Endothelial cell of umbilical vein (primary cell): Measurements from ENCODE around the gene DNAJC7.

ENCODE experiments used
- EZH2 ChIP-seq: IDR thresholded peaks from 2 replicates; pipeline ENCODE4 v1.6.1; 2012; ENCODE audit warnings: borderline replicate concordance, low read depth, mild to moderate bottlenecking, moderate library complexity, low read length, inconsistent platforms; ENCODE audit not compliant: severe bottlenecking
- FOS ChIP-seq: IDR thresholded peaks from 2 replicates; pipeline ENCODE4 v1.6.1; 2011; ENCODE audit warnings: mild to moderate bottlenecking, low read length, moderate library complexity, borderline replicate concordance; ENCODE audit not compliant: insufficient read depth
- GATA2 ChIP-seq: IDR thresholded peaks from 2 replicates; pipeline ENCODE4 v1.7.0; 2011; ENCODE audit warnings: low read depth, mild to moderate bottlenecking, moderate library complexity, mixed read lengths, low read length; ENCODE audit not compliant: insufficient read length, insufficient read depth
- JUN ChIP-seq: IDR thresholded peaks from 2 replicates; pipeline ENCODE4 v1.6.1; 2011; ENCODE audit warnings: borderline replicate concordance, low read depth; ENCODE audit not compliant: insufficient read length, insufficient read depth
- MYC ChIP-seq: IDR thresholded peaks from one replicate; pipeline ENCODE4 v1.6.1; 2011; ENCODE audit warnings: mild to moderate bottlenecking, low read depth, low read length
- POLR2A ChIP-seq: IDR thresholded peaks from 2 replicates; pipeline ENCODE4 v1.6.1; 2012; ENCODE audit warnings: low read depth, mild to moderate bottlenecking, control low read depth, low read length
- POLR2AphosphoS5 ChIP-seq: IDR thresholded peaks from 2 replicates; pipeline ENCODE4 v1.6.1; 2012; ENCODE audit warnings: low read depth, mild to moderate bottlenecking, control low read depth, low read length, moderate library complexity; ENCODE audit not compliant: insufficient read depth
- TF ChIP-seq, protein P1 (sequence below): IDR thresholded peaks from 2 replicates; pipeline ENCODE4 v1.6.1; 2011; ENCODE audit not compliant: insufficient read depth, insufficient read length
- TF ChIP-seq, protein P2 (sequence below), 2 donors: IDR thresholded peaks; 1 replicate in 1 of 2; 2 replicates in 1 of 2; pipeline ENCODE4 v1.5.1; 2011; ENCODE audit warnings: low read length in 2 of 2, mild to moderate bottlenecking in 2 of 2, moderate library complexity in 2 of 2, control low read depth in 1 of 2, inconsistent platforms in 1 of 2, low read depth in 1 of 2; ENCODE audit not compliant: insufficient read depth in 1 of 2; ENCODE audit errors: extremely low read depth in 1 of 2

DNA sequence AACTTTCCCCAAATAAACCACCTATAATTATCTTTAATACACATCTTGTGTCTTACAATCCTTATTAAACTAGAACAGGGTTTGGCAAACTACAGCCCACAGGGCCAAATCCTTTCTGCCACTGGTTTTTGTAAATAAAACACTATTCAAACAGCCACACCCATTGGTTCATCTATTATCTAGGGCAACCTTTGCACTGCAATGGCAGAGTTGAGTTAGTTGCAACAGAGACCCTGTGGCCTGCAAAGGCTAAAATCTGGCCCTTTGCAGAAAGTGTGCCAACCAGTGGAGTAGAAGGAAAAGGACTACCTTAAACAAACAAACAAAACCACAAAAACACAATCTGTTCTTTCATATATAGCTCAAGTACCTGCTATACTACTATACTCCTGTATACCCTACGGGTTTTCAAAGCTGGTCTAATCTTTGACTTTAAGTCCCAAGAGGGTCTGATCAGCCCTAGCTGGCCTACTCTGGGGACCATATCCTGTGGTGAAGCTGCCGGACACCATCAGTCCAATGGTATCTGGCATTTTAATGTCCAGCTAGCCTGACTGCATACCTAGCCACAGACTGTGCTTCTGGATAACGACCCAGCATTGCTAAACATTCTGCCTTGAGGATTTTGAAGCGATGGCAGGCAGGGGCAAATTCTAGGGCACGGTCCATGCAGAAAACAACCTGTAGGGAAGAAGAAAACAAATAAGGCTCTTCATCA is 27.4 kb downstream of the DNAJC7 start:
- TF ChIP-seq, protein P1, sequence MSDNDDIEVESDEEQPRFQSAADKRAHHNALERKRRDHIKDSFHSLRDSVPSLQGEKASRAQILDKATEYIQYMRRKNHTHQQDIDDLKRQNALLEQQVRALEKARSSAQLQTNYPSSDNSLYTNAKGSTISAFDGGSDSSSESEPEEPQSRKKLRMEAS, result no peak
- TF ChIP-seq EZH2 (no peak), GATA2 (no peak), FOS (no peak), POLR2A (no peak), POLR2AphosphoS5 (no peak), JUN (no peak), MYC (no peak)
- TF ChIP-seq, protein P2, sequence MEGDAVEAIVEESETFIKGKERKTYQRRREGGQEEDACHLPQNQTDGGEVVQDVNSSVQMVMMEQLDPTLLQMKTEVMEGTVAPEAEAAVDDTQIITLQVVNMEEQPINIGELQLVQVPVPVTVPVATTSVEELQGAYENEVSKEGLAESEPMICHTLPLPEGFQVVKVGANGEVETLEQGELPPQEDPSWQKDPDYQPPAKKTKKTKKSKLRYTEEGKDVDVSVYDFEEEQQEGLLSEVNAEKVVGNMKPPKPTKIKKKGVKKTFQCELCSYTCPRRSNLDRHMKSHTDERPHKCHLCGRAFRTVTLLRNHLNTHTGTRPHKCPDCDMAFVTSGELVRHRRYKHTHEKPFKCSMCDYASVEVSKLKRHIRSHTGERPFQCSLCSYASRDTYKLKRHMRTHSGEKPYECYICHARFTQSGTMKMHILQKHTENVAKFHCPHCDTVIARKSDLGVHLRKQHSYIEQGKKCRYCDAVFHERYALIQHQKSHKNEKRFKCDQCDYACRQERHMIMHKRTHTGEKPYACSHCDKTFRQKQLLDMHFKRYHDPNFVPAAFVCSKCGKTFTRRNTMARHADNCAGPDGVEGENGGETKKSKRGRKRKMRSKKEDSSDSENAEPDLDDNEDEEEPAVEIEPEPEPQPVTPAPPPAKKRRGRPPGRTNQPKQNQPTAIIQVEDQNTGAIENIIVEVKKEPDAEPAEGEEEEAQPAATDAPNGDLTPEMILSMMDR (IDR thresholded peaks at IDR 0.05; ENCODE audit: extremely low read depth in 1 of 2, insufficient read depth in 1 of 2, low read depth in 1 of 2, low read length in 2 of 2), result no peak
